Epithelial cell of umbilical artery (primary cell): ENCODE results near the gene TEX264. TPM values are rescaled to one million over a fixed set of nuclear protein-coding genes. Genes with fewer than 3 reads are reported as not detected.

Experiments used
- total RNA-seq: library from RNA; depleted of rRNA; stranded (reverse); fragments of >200 nt; gene quantifications from 2 replicates; pipeline ENCODE4 v1.2.3, GENCODE V29; 2014

Gene TEX264
- total RNA-seq, result 34.8 and 43.0 TPM in 2 replicates

GRCh38 chr3:51670823-51671733, at the start of gene TEX264:
TEX264 (plus strand) TSS chr3:51671252; CDS start chr3:51674305, 3,053 bp downstream.

GRCh38 chr3:51706788-51707731, 36.0 kb downstream of the TEX264 start, which contains the start of gene GRM2:
GRM2 (plus strand) TSS chr3:51707068; CDS start chr3:51708984, 1,916 bp downstream.

Other genes starting within 250 kb of the TEX264 start
- 14.3 and 18.2 TPM in 2 replicates for gene DCAF1, start 171.2 kb upstream of the TEX264 start, total RNA-seq
- 15.3 and 19.1 TPM in 2 replicates for gene RAD54L2, start 132.5 kb upstream of the TEX264 start, total RNA-seq
- gene GRM2, start 35.8 kb downstream of the TEX264 start, total RNA-seq, result not detected in 2 replicates
- gene IQCF6, start 108.0 kb downstream of the TEX264 start, total RNA-seq, result not detected in 2 replicates
- not detected in 2 replicates for gene IQCF2, start 190.4 kb downstream of the TEX264 start, total RNA-seq
- gene IQCF5, start 204.3 kb downstream of the TEX264 start, total RNA-seq, result not detected in 2 replicates
- gene IQCF1, start 232.1 kb downstream of the TEX264 start, total RNA-seq, result not detected in 2 replicates